Suppressor macrophage treated with lipopolysaccharide for 4 hours (primary cell): ENCODE measurements around the gene MED12L.
"Not testable (repeated sequence)": the region's sequence is repeated elsewhere in the genome, so short reads cannot be mapped to it uniquely, and the experiment has no call there.

Source experiments
- DNase-seq: peaks from one replicate; pipeline ENCODE4 v3.0.0-alpha.2; 2020

The MED12L gene

GRCh38 chr3:151392191-151392590 lies 306.7 kb downstream of the MED12L start:
- not testable (repeated sequence) for DNase-seq

- no peak for DNase-seq
Observed at GRCh38 chr3:151393146-151393830, 307.8 kb downstream of the MED12L start.

GRCh38 chr3:151393941-151394340 lies 308.5 kb downstream of the MED12L start:
- DNase-seq, result no peak

GRCh38 chr3:151394611-151395010 lies 309.1 kb downstream of the MED12L start:
- DNase-seq, result no peak

GRCh38 chr3:151395806-151396205 lies 310.3 kb downstream of the MED12L start:
- DNase-seq, result peak; percentile 92

- no peak for DNase-seq
Observed at GRCh38 chr3:151398895-151399294, 313.4 kb downstream of the MED12L start.

- no peak for DNase-seq
Observed at GRCh38 chr3:151400341-151400740, 314.9 kb downstream of the MED12L start.

- DNase-seq, result no peak
Observed at GRCh38 chr3:151402349-151402748, 316.9 kb downstream of the MED12L start.

- no peak for DNase-seq
Observed at GRCh38 chr3:151403246-151403645, 317.8 kb downstream of the MED12L start.

- DNase-seq, result no peak
Observed at GRCh38 chr3:151404316-151404715, 318.9 kb downstream of the MED12L start.

GRCh38 chr3:151407928-151408327 lies 322.5 kb downstream of the MED12L start:
- DNase-seq, result no peak

- no peak for DNase-seq
Observed at GRCh38 chr3:151410891-151411559, 325.6 kb downstream of the MED12L start.

- no peak for DNase-seq
Observed at GRCh38 chr3:151412989-151413388, 327.5 kb downstream of the MED12L start.

- no peak for DNase-seq
Observed at GRCh38 chr3:151415289-151415688, 329.8 kb downstream of the MED12L start.

- DNase-seq, result no peak
Observed at GRCh38 chr3:151419806-151420205, 334.3 kb downstream of the MED12L start.

GRCh38 chr3:151421938-151422337 lies 336.5 kb downstream of the MED12L start:
- DNase-seq, result no peak

- no peak for DNase-seq
Observed at GRCh38 chr3:151423091-151423490, 337.6 kb downstream of the MED12L start.

- DNase-seq, result no peak
Observed at GRCh38 chr3:151425627-151426340, 340.3 kb downstream of the MED12L start.

- DNase-seq, result no peak
Observed at GRCh38 chr3:151426341-151426657, 340.8 kb downstream of the MED12L start.

- DNase-seq, result no peak
Observed at GRCh38 chr3:151428386-151428785, 342.9 kb downstream of the MED12L start.

GRCh38 chr3:151430821-151431484 lies 345.5 kb downstream of the MED12L start:
- no peak for DNase-seq

- DNase-seq, result no peak
Observed at GRCh38 chr3:151431940-151432339, 346.5 kb downstream of the MED12L start.

- DNase-seq, result no peak
Observed at GRCh38 chr3:151432616-151433372, 347.3 kb downstream of the MED12L start.
